NOMO-1 (cell line): ENCODE results near the gene IBTK.
"Not testable (repeated sequence)": the region's sequence is repeated elsewhere in the genome, so short reads cannot be mapped to it uniquely, and the experiment has no call there.

Experiments used
- DNase-seq, 2 experiments: peaks; one replicate each; lab custom pipeline; 2025; ENCODE audit not compliant: unreplicated experiment in 2 of 2; lab: John Stamatoyannopoulos, UW

IBTK gene

GRCh38 chr6:82247505-82248272 lies at the start of gene IBTK:
IBTK (minus strand) TSS chr6:82247744; CDS start chr6:82240486, 7,258 bp downstream.
- DNase-seq = peak; percentile 90 to 95

GRCh38 chr6:82283771-82284410 lies 36.3 kb upstream of the IBTK start:
- DNase-seq = no peak

GRCh38 chr6:82281550-82281949 lies 34.0 kb upstream of the IBTK start:
- peak in 1 of 2 experiments; percentile 36 for DNase-seq

GRCh38 chr6:82277686-82278085 lies 30.1 kb upstream of the IBTK start:
- DNase-seq = no peak

- DNase-seq = no peak
These were observed 28.1 kb upstream of the IBTK start for GRCh38 chr6:82275686-82276085.

- no peak for DNase-seq
These were observed 25.8 kb upstream of the IBTK start for GRCh38 chr6:82273295-82273694.

- DNase-seq = peak; percentile 30 to 57
These were observed 23.5 kb upstream of the IBTK start for GRCh38 chr6:82270881-82271635.

- DNase-seq = no peak
These were observed 20.8 kb upstream of the IBTK start for GRCh38 chr6:82268301-82268846.

- DNase-seq = no peak
These were observed 17.3 kb upstream of the IBTK start for GRCh38 chr6:82264824-82265223.

GRCh38 chr6:82264321-82264720 lies 16.8 kb upstream of the IBTK start:
- no peak for DNase-seq

GRCh38 chr6:82263916-82264315 lies 16.4 kb upstream of the IBTK start:
- no peak for DNase-seq

GRCh38 chr6:82260997-82261732 lies 13.6 kb upstream of the IBTK start:
- DNase-seq = peak in 1 of 2 experiments; percentile 46

- peak; percentile 59 to 85 for DNase-seq
These were observed 11.8 kb upstream of the IBTK start for GRCh38 chr6:82259389-82259788.

- DNase-seq = no peak
These were observed 9.7 kb upstream of the IBTK start for GRCh38 chr6:82257088-82257774.

- not testable (repeated sequence) for DNase-seq
These were observed 7.2 kb upstream of the IBTK start for GRCh38 chr6:82254722-82255121.

- DNase-seq = peak in 1 of 2 experiments; percentile 30
These were observed 4.4 kb upstream of the IBTK start for GRCh38 chr6:82251942-82252341.

- DNase-seq = no peak
These were observed 2.1 kb upstream of the IBTK start for GRCh38 chr6:82249381-82250253.

- DNase-seq = no peak
These were observed 760 bp upstream of the IBTK start for GRCh38 chr6:82248273-82248735.
